ENCODE results near the gene TET1.
"Not testable (repeated sequence)": the region's sequence is repeated elsewhere in the genome, so short reads cannot be mapped to it uniquely, and the experiment has no call there.

Gene TET1

GRCh38 chr10:68618234-68618633 is 58.1 kb downstream of the TET1 start:
- no peak for DNase-seq

GRCh38 chr10:68619595-68619994 is 59.5 kb downstream of the TET1 start:
- DNase-seq: no peak

- no peak for DNase-seq
These were observed 65.3 kb downstream of the TET1 start for GRCh38 chr10:68625316-68625921.

- DNase-seq: no peak
These were observed 68.5 kb downstream of the TET1 start for GRCh38 chr10:68628576-68629127.

GRCh38 chr10:68632271-68632560 is 72.1 kb downstream of the TET1 start:
- not testable (repeated sequence) for DNase-seq

GRCh38 chr10:68633281-68633680 is 73.1 kb downstream of the TET1 start:
- DNase-seq: no peak

- DNase-seq: no peak
These were observed 73.8 kb downstream of the TET1 start for GRCh38 chr10:68633816-68634466.

- DNase-seq: no peak
These were observed 76.2 kb downstream of the TET1 start for GRCh38 chr10:68636335-68636734.

GRCh38 chr10:68643550-68643949 is 83.4 kb downstream of the TET1 start:
- not testable (repeated sequence) for DNase-seq

- no peak for DNase-seq
These were observed 87.7 kb downstream of the TET1 start for GRCh38 chr10:68647672-68648341.

GRCh38 chr10:68655620-68656126 is 95.5 kb downstream of the TET1 start:
- no peak for DNase-seq

GRCh38 chr10:68665841-68666240 is 105.7 kb downstream of the TET1 start:
- DNase-seq: no peak

- no peak for DNase-seq
These were observed 106.2 kb downstream of the TET1 start for GRCh38 chr10:68666280-68666760.

GRCh38 chr10:68668231-68668630 is 108.1 kb downstream of the TET1 start:
- no peak for DNase-seq

- no peak for DNase-seq
These were observed 108.8 kb downstream of the TET1 start for GRCh38 chr10:68668972-68669371.

GRCh38 chr10:68684413-68684812 is 124.3 kb downstream of the TET1 start:
- no peak for DNase-seq

- DNase-seq: no peak
These were observed 135.9 kb downstream of the TET1 start for GRCh38 chr10:68696018-68696417.

- no peak for DNase-seq
These were observed 137.0 kb downstream of the TET1 start for GRCh38 chr10:68697106-68697505.

- DNase-seq: no peak
These were observed 140.1 kb downstream of the TET1 start for GRCh38 chr10:68700197-68700596.

- no peak for DNase-seq
These were observed 145.4 kb downstream of the TET1 start for GRCh38 chr10:68705548-68705947.

GRCh38 chr10:68708987-68709386 is 148.8 kb downstream of the TET1 start:
- DNase-seq: not testable (repeated sequence)

GRCh38 chr10:68713065-68713464 is 152.9 kb downstream of the TET1 start:
- DNase-seq: not testable (repeated sequence)

- DNase-seq: no peak
These were observed 157.3 kb downstream of the TET1 start for GRCh38 chr10:68717435-68717834.
